Erythroblast (primary cell): ENCODE measurements around the gene MEOX2.

Experiments used
- DNase-seq, 2 experiments: peaks; one replicate each; lab custom pipeline; 2025; lab: John Stamatoyannopoulos, UW
- GATA1 ChIP-seq: IDR thresholded peaks from 2 replicates; pipeline ENCODE4 v1.6.1; 2011; ENCODE audit warnings: low read depth, mild to moderate bottlenecking, control low read depth, low read length, moderate library complexity
- POLR2A ChIP-seq: IDR thresholded peaks from 2 replicates; pipeline ENCODE4 v1.6.1; 2011; ENCODE audit warnings: mild to moderate bottlenecking, low read length

MEOX2 gene

GRCh38 chr7:15612205-15612604 lies 74.3 kb downstream of the MEOX2 start:
- no peak for DNase-seq
- TF ChIP-seq POLR2A (no peak), GATA1 (no peak)

GRCh38 chr7:15610503-15610902 lies 76.0 kb downstream of the MEOX2 start:
- TF ChIP-seq GATA1: no peak
- no peak for TF ChIP-seq POLR2A
- no peak for DNase-seq

GRCh38 chr7:15609287-15609686 lies 77.2 kb downstream of the MEOX2 start:
- no peak for DNase-seq
- TF ChIP-seq GATA1: no peak
- TF ChIP-seq POLR2A: no peak

- no peak for DNase-seq
- TF ChIP-seq POLR2A: no peak
- TF ChIP-seq GATA1: no peak
Measured at GRCh38 chr7:15607529-15608210, 78.8 kb downstream of the MEOX2 start.

- DNase-seq: no peak
- TF ChIP-seq POLR2A (no peak), GATA1 (no peak)
Measured at GRCh38 chr7:15606561-15606960, 79.9 kb downstream of the MEOX2 start.

- TF ChIP-seq GATA1 (no peak), POLR2A (no peak)
- DNase-seq: no peak
Measured at GRCh38 chr7:15604166-15604565, 82.3 kb downstream of the MEOX2 start.

GRCh38 chr7:15603124-15603523 lies 83.4 kb downstream of the MEOX2 start:
- DNase-seq: no peak
- TF ChIP-seq GATA1 (no peak), POLR2A (no peak)

- no peak for DNase-seq
- TF ChIP-seq POLR2A (no peak), GATA1 (no peak)
Measured at GRCh38 chr7:15602236-15602635, 84.2 kb downstream of the MEOX2 start.

GRCh38 chr7:15601175-15601574 lies 85.3 kb downstream of the MEOX2 start:
- TF ChIP-seq POLR2A (no peak), GATA1 (no peak)
- DNase-seq: no peak

GRCh38 chr7:15600298-15600697 lies 86.2 kb downstream of the MEOX2 start:
- no peak for DNase-seq
- no peak for TF ChIP-seq GATA1
- TF ChIP-seq POLR2A: no peak

GRCh38 chr7:15594461-15594860 lies 92.0 kb downstream of the MEOX2 start:
- no peak for DNase-seq
- TF ChIP-seq GATA1 (no peak), POLR2A (no peak)

- no peak for TF ChIP-seq POLR2A
- no peak for TF ChIP-seq GATA1
- DNase-seq: no peak
Measured at GRCh38 chr7:15593382-15593781, 93.1 kb downstream of the MEOX2 start.

GRCh38 chr7:15586266-15586665 lies 100.2 kb downstream of the MEOX2 start:
- DNase-seq: no peak
- TF ChIP-seq GATA1 (no peak), POLR2A (no peak)

GRCh38 chr7:15584575-15584974 lies 101.9 kb downstream of the MEOX2 start:
- DNase-seq: no peak
- TF ChIP-seq POLR2A: no peak
- no peak for TF ChIP-seq GATA1

- TF ChIP-seq GATA1 (no peak), POLR2A (no peak)
- DNase-seq: no peak
Measured at GRCh38 chr7:15582773-15583172, 103.7 kb downstream of the MEOX2 start.
